GM23338 (cell line): ENCODE results near the gene DCAKD. TPM values are rescaled to one million over a fixed set of nuclear protein-coding genes. Genes with fewer than 3 reads are reported as not detected.

Experiments used
- ATAC-seq: fragments of 200-7000 bp; cut with Tn5 transposase; 3 replicates; pipeline ENCODE4 v1.9.1; 2020
- DNase-seq: peaks from one replicate; pipeline ENCODE4 v3.0.0-alpha.2; 2015; ENCODE audit warnings: low spot score
- H2AFZ ChIP-seq: fragments of 200-600 bp; sonication (generic); 2 replicates; pipeline ENCODE4 v1.8.0; 2016; ENCODE audit warnings: antibody characterized with exemption, mild to moderate bottlenecking, moderate library complexity
- H3F3A ChIP-seq: fragments of 200-600 bp; sonication (generic); replicated peaks from 2 replicates; pipeline ENCODE4 v1.8.0; 2017; ENCODE audit warnings: antibody characterized with exemption, mixed run types, low read depth
- H3K27ac ChIP-seq: fragments of 200-600 bp; sonication (generic); 2 replicates; pipeline ENCODE4 v1.6.1; 2016; ENCODE audit warnings: low read depth
- H3K27me3 ChIP-seq: fragments of 200-600 bp; sonication (generic); 2 replicates; pipeline ENCODE4 v1.8.0; 2016; ENCODE audit warnings: mild to moderate bottlenecking, mixed run types, moderate library complexity; ENCODE audit not compliant: insufficient read depth
- H3K36me3 ChIP-seq: fragments of 200-600 bp; sonication (generic); 2 replicates; pipeline ENCODE4 v1.8.0; 2016; ENCODE audit warnings: mild to moderate bottlenecking; ENCODE audit not compliant: insufficient read depth
- H3K4me1 ChIP-seq: fragments of 200-600 bp; sonication (generic); 2 replicates; pipeline ENCODE4 v1.8.0; 2016; ENCODE audit warnings: mild to moderate bottlenecking, moderate library complexity; ENCODE audit not compliant: insufficient read depth
- H3K4me2 ChIP-seq: fragments of 200-600 bp; sonication (generic); 2 replicates; pipeline ENCODE4 v1.7.1; 2017; ENCODE audit warnings: mixed run types
- H3K4me3 ChIP-seq: fragments of 200-600 bp; sonication (generic); 2 replicates; pipeline ENCODE4 v1.6.1; 2016; ENCODE audit warnings: mixed run types
- H3K79me2 ChIP-seq: fragments of 200-600 bp; sonication (generic); replicated peaks from 2 replicates; pipeline ENCODE4 v1.8.0; 2017; ENCODE audit warnings: mild to moderate bottlenecking; ENCODE audit not compliant: insufficient read depth
- H3K9me2 ChIP-seq: fragments of 200-600 bp; sonication (generic); 2 replicates; pipeline ENCODE4 v1.8.0; 2017; ENCODE audit not compliant: insufficient read depth
- H4K20me1 ChIP-seq: fragments of 200-600 bp; sonication (generic); replicated peaks from 2 replicates; pipeline ENCODE4 v1.8.0; 2017; ENCODE audit warnings: mild to moderate bottlenecking; ENCODE audit not compliant: insufficient read depth
- H3K27ac Mint-ChIP-seq: 2 replicates; pipeline ENCODE4 v1.8.0; 2020; ENCODE audit warnings: inconsistent platforms, mild to moderate bottlenecking, moderate library complexity, mixed read lengths
- H3K27me3 Mint-ChIP-seq: 3 replicates; pipeline ENCODE4 v1.8.0; 2022; ENCODE audit warnings: low read depth, mild to moderate bottlenecking, moderate library complexity, mixed read lengths, inconsistent platforms; ENCODE audit not compliant: insufficient read depth, poor library complexity
- H3K36me3 Mint-ChIP-seq: 3 replicates; pipeline ENCODE4 v1.8.0; 2021; ENCODE audit warnings: low read depth, mild to moderate bottlenecking, inconsistent platforms, moderate library complexity, mixed read lengths
- H3K4me1 Mint-ChIP-seq: 3 replicates; pipeline ENCODE4 v1.8.0; 2020; ENCODE audit warnings: mild to moderate bottlenecking, inconsistent platforms, mixed read lengths
- H3K4me3 Mint-ChIP-seq: 3 replicates; pipeline ENCODE4 v1.8.0; 2021; ENCODE audit warnings: moderate library complexity, mild to moderate bottlenecking, inconsistent platforms, mixed read lengths
- H3K9me3 Mint-ChIP-seq: 3 replicates; pipeline ENCODE4 v1.8.0; 2020; ENCODE audit warnings: moderate library complexity, mild to moderate bottlenecking, inconsistent platforms, mixed read lengths
- CREB1 ChIP-seq: fragments of 250-450 bp; sonication (Bioruptor Pico); IDR thresholded peaks from 2 replicates; pipeline ENCODE4 v1.5.0; 2020; ENCODE audit warnings: low read depth, mild to moderate bottlenecking, moderate library complexity
- CTCF ChIP-seq, 2 experiments: fragments of 200-600 bp in 1 of 2; sonication (generic) in 1 of 2; conservative IDR thresholded peaks; 2 replicates each; pipeline versions ENCODE4 v1.5.1 to v1.6.1; 2016 to 2017; ENCODE audit warnings: antibody characterized with exemption in 2 of 2, low read depth in 2 of 2, mild to moderate bottlenecking in 2 of 2, moderate library complexity in 1 of 2
- EZH2 ChIP-seq: fragments of 200-600 bp; sonication (generic); IDR thresholded peaks from one replicate; pipeline ENCODE4 v1.8.0; 2017; ENCODE audit warnings: antibody characterized with exemption, mild to moderate bottlenecking, low read depth; ENCODE audit not compliant: unreplicated experiment
- EZH2phosphoT487 ChIP-seq: fragments of 200-600 bp; sonication (generic); IDR thresholded peaks from one replicate; pipeline ENCODE4 v1.8.1; 2018; ENCODE audit warnings: antibody characterized with exemption; ENCODE audit not compliant: unreplicated experiment
- JUNB ChIP-seq: IDR thresholded peaks from one replicate; pipeline ENCODE4 v1.6.1; 2016; ENCODE audit warnings: antibody characterized with exemption; ENCODE audit not compliant: unreplicated experiment
- NANOG ChIP-seq: IDR thresholded peaks from 2 replicates; pipeline ENCODE4 v1.6.1; 2016; ENCODE audit warnings: antibody characterized with exemption, borderline replicate concordance
- POLR2AphosphoS5 ChIP-seq: IDR thresholded peaks from 2 replicates; pipeline ENCODE4 v1.6.1; 2016; ENCODE audit warnings: antibody characterized with exemption, low read depth
- STAT1 ChIP-seq: IDR thresholded peaks from one replicate; pipeline ENCODE4 v1.6.1; 2016; ENCODE audit warnings: antibody characterized with exemption; ENCODE audit not compliant: unreplicated experiment
- ZNF114 ChIP-seq: fragments of 250-450 bp; sonication (Bioruptor Pico); IDR thresholded peaks from 2 replicates; pipeline ENCODE4 v1.5.0; 2020; ENCODE audit warnings: mild to moderate bottlenecking, moderate library complexity
- ZNF331 ChIP-seq: fragments of 250-450 bp; sonication (Bioruptor Pico); IDR thresholded peaks from 2 replicates; pipeline ENCODE4 v1.5.0; 2020; ENCODE audit warnings: low read depth, mild to moderate bottlenecking, moderate library complexity
- polyA plus RNA-seq: library from polyadenylated mRNA; unstranded; fragments of >200 nt; fragmentation: Nextera tagmentation; extraction: Ambion mirVana; gene quantifications from 2 replicates; pipeline ENCODE4 v1.2.1, GENCODE V29; 2016
- total RNA-seq: library from RNA; depleted of rRNA; stranded (reverse); fragments of >200 nt; shearing (Covaris generic); gene quantifications from 2 replicates; pipeline ENCODE4 v1.2.3, GENCODE V29; 2014
- TF ChIP-seq, protein P1 (sequence below): IDR thresholded peaks from one replicate; pipeline ENCODE4 v1.6.1; 2018; ENCODE audit warnings: antibody characterized with exemption; ENCODE audit not compliant: unreplicated experiment
- TF ChIP-seq, protein P2 (sequence below): fragments of 250-450 bp; sonication (Bioruptor Pico); IDR thresholded peaks from 2 replicates; pipeline ENCODE4 v1.5.0; 2020; ENCODE audit warnings: mild to moderate bottlenecking, moderate library complexity
- TF ChIP-seq, protein P3 (sequence below): IDR thresholded peaks from 2 replicates; pipeline ENCODE4 v1.6.1; 2016; ENCODE audit warnings: antibody characterized with exemption

DCAKD gene
- total and polyA plus RNA-seq, 2 experiments from 2014 or later, result 23.7 to 57.2 TPM

DNA sequence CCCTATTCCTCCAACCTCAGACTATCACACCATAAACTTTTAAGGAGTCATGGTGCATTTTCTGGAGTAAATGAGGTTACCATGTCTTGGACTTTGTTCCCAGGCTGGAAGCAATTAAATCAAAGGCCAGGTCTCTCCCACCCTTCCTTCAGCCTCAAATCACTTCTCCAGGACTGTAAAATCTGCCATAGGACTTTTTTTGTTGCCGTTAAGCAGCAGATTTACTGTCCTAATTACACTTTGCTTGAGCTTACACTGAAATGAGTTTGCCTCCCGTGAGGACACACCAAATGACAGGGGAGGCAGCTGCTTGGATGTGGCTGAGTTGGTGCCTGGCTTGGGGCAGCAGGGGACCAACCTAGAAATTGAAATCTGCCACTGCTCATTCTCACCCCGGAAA, 14.7 kb downstream of the DCAKD start:
- Mint-ChIP-seq H3K27ac (no peak overlapping the region), H3K9me3 (no peaks in the 10 kb centered on the region; the same call in 2 of the 3 replicates), H3K4me1 (peaks cover 7% of the 10 kb centered on the region), H3K27me3 (peaks cover 6% of the 10 kb centered on the region), H3K36me3 (peaks cover 20% of the 10 kb centered on the region), H3K4me3 (no peak overlapping the region)
- H3F3A ChIP-seq, result peaks cover 2% of the 10 kb centered on the region; the same call in 1 of the 2 replicates
- H3K79me2 ChIP-seq, result peaks cover 10% of the 10 kb centered on the region; the same call in 1 of the 2 replicates
- H3K27me3 ChIP-seq, result no peaks in the 10 kb centered on the region
- no peak overlapping the region for H2AFZ ChIP-seq
- H3K27ac ChIP-seq, result no peak overlapping the region
- peaks cover 5% of the 10 kb centered on the region for H3K4me1 ChIP-seq
- DNase-seq (no peak), ATAC-seq (no peak)
- no peak overlapping the region for H3K4me2 ChIP-seq
- peaks cover 4% of the 10 kb centered on the region; the same call in 1 of the 2 replicates for H4K20me1 ChIP-seq
- TF ChIP-seq, protein P1, sequence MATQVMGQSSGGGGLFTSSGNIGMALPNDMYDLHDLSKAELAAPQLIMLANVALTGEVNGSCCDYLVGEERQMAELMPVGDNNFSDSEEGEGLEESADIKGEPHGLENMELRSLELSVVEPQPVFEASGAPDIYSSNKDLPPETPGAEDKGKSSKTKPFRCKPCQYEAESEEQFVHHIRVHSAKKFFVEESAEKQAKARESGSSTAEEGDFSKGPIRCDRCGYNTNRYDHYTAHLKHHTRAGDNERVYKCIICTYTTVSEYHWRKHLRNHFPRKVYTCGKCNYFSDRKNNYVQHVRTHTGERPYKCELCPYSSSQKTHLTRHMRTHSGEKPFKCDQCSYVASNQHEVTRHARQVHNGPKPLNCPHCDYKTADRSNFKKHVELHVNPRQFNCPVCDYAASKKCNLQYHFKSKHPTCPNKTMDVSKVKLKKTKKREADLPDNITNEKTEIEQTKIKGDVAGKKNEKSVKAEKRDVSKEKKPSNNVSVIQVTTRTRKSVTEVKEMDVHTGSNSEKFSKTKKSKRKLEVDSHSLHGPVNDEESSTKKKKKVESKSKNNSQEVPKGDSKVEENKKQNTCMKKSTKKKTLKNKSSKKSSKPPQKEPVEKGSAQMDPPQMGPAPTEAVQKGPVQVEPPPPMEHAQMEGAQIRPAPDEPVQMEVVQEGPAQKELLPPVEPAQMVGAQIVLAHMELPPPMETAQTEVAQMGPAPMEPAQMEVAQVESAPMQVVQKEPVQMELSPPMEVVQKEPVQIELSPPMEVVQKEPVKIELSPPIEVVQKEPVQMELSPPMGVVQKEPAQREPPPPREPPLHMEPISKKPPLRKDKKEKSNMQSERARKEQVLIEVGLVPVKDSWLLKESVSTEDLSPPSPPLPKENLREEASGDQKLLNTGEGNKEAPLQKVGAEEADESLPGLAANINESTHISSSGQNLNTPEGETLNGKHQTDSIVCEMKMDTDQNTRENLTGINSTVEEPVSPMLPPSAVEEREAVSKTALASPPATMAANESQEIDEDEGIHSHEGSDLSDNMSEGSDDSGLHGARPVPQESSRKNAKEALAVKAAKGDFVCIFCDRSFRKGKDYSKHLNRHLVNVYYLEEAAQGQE, result no peak
- no peak for TF ChIP-seq ZNF114 (CRISPR knock-in tag)
- no peak for TF ChIP-seq EZH2phosphoT487
- no peak for TF ChIP-seq CTCF (conservative IDR thresholded peaks at IDR 0.05; ENCODE audit: low read depth in 2 of 2)
- TF ChIP-seq JUNB, result no peak
- no peak for TF ChIP-seq NANOG
- no peak for TF ChIP-seq STAT1
- TF ChIP-seq CREB1 (CRISPR knock-in tag), result no peak
- TF ChIP-seq POLR2AphosphoS5, result no peak
- TF ChIP-seq EZH2, result no peak
- TF ChIP-seq, protein P2, sequence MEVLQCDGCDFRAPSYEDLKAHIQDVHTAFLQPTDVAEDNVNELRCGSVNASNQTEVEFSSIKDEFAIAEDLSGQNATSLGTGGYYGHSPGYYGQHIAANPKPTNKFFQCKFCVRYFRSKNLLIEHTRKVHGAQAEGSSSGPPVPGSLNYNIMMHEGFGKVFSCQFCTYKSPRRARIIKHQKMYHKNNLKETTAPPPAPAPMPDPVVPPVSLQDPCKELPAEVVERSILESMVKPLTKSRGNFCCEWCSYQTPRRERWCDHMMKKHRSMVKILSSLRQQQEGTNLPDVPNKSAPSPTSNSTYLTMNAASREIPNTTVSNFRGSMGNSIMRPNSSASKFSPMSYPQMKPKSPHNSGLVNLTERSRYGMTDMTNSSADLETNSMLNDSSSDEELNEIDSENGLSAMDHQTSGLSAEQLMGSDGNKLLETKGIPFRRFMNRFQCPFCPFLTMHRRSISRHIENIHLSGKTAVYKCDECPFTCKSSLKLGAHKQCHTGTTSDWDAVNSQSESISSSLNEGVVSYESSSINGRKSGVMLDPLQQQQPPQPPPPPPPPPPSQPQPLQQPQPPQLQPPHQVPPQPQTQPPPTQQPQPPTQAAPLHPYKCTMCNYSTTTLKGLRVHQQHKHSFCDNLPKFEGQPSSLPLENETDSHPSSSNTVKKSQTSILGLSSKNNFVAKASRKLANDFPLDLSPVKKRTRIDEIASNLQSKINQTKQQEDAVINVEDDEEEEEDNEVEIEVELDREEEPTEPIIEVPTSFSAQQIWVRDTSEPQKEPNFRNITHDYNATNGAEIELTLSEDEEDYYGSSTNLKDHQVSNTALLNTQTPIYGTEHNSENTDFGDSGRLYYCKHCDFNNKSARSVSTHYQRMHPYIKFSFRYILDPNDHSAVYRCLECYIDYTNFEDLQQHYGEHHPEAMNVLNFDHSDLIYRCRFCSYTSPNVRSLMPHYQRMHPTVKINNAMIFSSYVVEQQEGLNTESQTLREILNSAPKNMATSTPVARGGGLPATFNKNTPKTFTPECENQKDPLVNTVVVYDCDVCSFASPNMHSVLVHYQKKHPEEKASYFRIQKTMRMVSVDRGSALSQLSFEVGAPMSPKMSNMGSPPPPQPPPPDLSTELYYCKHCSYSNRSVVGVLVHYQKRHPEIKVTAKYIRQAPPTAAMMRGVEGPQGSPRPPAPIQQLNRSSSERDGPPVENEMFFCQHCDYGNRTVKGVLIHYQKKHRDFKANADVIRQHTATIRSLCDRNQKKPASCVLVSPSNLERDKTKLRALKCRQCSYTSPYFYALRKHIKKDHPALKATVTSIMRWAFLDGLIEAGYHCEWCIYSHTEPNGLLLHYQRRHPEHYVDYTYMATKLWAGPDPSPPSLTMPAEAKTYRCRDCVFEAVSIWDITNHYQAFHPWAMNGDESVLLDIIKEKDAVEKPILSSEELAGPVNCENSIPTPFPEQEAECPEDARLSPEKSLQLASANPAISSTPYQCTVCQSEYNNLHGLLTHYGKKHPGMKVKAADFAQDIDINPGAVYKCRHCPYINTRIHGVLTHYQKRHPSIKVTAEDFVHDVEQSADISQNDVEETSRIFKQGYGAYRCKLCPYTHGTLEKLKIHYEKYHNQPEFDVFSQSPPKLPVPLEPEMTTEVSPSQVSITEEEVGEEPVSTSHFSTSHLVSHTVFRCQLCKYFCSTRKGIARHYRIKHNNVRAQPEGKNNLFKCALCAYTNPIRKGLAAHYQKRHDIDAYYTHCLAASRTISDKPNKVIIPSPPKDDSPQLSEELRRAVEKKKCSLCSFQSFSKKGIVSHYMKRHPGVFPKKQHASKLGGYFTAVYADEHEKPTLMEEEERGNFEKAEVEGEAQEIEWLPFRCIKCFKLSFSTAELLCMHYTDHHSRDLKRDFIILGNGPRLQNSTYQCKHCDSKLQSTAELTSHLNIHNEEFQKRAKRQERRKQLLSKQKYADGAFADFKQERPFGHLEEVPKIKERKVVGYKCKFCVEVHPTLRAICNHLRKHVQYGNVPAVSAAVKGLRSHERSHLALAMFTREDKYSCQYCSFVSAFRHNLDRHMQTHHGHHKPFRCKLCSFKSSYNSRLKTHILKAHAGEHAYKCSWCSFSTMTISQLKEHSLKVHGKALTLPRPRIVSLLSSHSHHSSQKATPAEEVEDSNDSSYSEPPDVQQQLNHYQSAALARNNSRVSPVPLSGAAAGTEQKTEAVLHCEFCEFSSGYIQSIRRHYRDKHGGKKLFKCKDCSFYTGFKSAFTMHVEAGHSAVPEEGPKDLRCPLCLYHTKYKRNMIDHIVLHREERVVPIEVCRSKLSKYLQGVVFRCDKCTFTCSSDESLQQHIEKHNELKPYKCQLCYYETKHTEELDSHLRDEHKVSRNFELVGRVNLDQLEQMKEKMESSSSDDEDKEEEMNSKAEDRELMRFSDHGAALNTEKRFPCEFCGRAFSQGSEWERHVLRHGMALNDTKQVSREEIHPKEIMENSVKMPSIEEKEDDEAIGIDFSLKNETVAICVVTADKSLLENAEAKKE (CRISPR knock-in tag), result no peak
- TF ChIP-seq, protein P3, sequence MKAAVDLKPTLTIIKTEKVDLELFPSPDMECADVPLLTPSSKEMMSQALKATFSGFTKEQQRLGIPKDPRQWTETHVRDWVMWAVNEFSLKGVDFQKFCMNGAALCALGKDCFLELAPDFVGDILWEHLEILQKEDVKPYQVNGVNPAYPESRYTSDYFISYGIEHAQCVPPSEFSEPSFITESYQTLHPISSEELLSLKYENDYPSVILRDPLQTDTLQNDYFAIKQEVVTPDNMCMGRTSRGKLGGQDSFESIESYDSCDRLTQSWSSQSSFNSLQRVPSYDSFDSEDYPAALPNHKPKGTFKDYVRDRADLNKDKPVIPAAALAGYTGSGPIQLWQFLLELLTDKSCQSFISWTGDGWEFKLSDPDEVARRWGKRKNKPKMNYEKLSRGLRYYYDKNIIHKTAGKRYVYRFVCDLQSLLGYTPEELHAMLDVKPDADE, result no peak
- TF ChIP-seq ZNF331 (CRISPR knock-in tag), result no peak
- H3K36me3 ChIP-seq, result no peaks in the 10 kb centered on the region
- no peaks in the 10 kb centered on the region for H3K9me2 ChIP-seq
- H3K4me3 ChIP-seq, result no peak overlapping the region
